H1 (cell line): Measurements from ENCODE around the gene ASPHD2. TPM values are rescaled to one million over a fixed set of nuclear protein-coding genes. Genes with fewer than 3 reads are reported as not detected.

Experiments used
- FOSL1 ChIP-seq: IDR thresholded peaks from 2 replicates; pipeline ENCODE4 v1.6.1; 2011; ENCODE audit warnings: mild to moderate bottlenecking, low read depth, low read length, moderate library complexity; ENCODE audit not compliant: insufficient read depth
- JUND ChIP-seq: IDR thresholded peaks from 2 replicates; pipeline ENCODE4 v1.6.1; 2011; ENCODE audit warnings: mild to moderate bottlenecking, improper control_type of control experiment, low read length
- POLR2AphosphoS5 ChIP-seq: IDR thresholded peaks from 2 replicates; pipeline ENCODE4 v1.6.1; 2011; ENCODE audit warnings: low read depth, low read length
- polyA plus RNA-seq, 7 experiments: library from polyadenylated mRNA; depleted of rRNA in 3 of 7; stranded (reverse) in 5 of 7; unstranded in 2 of 7; fragments of >200 nt in 5 of 7; fragments of 200-250 nt in 2 of 7; gene quantifications; 1 replicate in 5 of 7; 2 replicates in 1 of 7; 4 replicates in 1 of 7; pipeline versions ENCODE4 v1.2.1 to v1.2.3, GENCODE V29; 2011 to 2013; ENCODE audit warnings: missing spikeins in 2 of 7, mixed read lengths in 2 of 7
- total RNA-seq: library from RNA; stranded (reverse); fragmentation: NEBNext Ultra II Directional; extraction: Animal tissue kit (Norgen Biotek cat#: 25700); gene quantifications from 2 replicates; pipeline ENCODE4 v1.2.1, GENCODE V29; 2021

Gene ASPHD2
- total and polyA plus RNA-seq, 2 of the 8 experiments (the other 6 are each of a cell fraction or from before 2014, with no cell fraction given), result 7.2 to 11.0 TPM

GRCh38 chr22:26416670-26417276 lies 12.3 kb upstream of the ASPHD2 start (continued):
- TF ChIP-seq POLR2AphosphoS5 (no peak), FOSL1 (0 out of 2 replicates have a peak, but pooled peaks have one; percentile 38), JUND (peak; percentile 96)
- TF ChIP-seq, all 59 proteins: peak for 5
